Neuron (in vitro differentiated cells): ENCODE measurements around the gene C1QTNF1.
A peak's percentile ranks its signal among the peaks of the same experiment; 100 is the strongest.

Experiments
- H2AFZ ChIP-seq: one replicate; pipeline ENCODE4 v1.6.1; 2013; ENCODE audit warnings: low read depth, mild to moderate bottlenecking, inconsistent platforms, low read length, moderate library complexity
- H3K27me3 ChIP-seq: one replicate; pipeline ENCODE4 v1.6.1; 2013; ENCODE audit warnings: low read length; ENCODE audit not compliant: insufficient read depth
- H3K36me3 ChIP-seq: one replicate; pipeline ENCODE4 v1.6.1; 2013; ENCODE audit warnings: low read length; ENCODE audit not compliant: insufficient read depth
- H3K4me1 ChIP-seq: one replicate; pipeline ENCODE4 v1.6.1; 2013; ENCODE audit warnings: low read length; ENCODE audit not compliant: insufficient read depth
- H3K4me3 ChIP-seq: 2 replicates; pipeline ENCODE4 v1.5.1; 2013; ENCODE audit warnings: mild to moderate bottlenecking, low read length, moderate library complexity
- H3K9me3 ChIP-seq: one replicate; pipeline ENCODE4 v1.6.1; 2013; ENCODE audit warnings: low read length

C1QTNF1 gene, protein sequence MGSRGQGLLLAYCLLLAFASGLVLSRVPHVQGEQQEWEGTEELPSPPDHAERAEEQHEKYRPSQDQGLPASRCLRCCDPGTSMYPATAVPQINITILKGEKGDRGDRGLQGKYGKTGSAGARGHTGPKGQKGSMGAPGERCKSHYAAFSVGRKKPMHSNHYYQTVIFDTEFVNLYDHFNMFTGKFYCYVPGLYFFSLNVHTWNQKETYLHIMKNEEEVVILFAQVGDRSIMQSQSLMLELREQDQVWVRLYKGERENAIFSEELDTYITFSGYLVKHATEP

DNA sequence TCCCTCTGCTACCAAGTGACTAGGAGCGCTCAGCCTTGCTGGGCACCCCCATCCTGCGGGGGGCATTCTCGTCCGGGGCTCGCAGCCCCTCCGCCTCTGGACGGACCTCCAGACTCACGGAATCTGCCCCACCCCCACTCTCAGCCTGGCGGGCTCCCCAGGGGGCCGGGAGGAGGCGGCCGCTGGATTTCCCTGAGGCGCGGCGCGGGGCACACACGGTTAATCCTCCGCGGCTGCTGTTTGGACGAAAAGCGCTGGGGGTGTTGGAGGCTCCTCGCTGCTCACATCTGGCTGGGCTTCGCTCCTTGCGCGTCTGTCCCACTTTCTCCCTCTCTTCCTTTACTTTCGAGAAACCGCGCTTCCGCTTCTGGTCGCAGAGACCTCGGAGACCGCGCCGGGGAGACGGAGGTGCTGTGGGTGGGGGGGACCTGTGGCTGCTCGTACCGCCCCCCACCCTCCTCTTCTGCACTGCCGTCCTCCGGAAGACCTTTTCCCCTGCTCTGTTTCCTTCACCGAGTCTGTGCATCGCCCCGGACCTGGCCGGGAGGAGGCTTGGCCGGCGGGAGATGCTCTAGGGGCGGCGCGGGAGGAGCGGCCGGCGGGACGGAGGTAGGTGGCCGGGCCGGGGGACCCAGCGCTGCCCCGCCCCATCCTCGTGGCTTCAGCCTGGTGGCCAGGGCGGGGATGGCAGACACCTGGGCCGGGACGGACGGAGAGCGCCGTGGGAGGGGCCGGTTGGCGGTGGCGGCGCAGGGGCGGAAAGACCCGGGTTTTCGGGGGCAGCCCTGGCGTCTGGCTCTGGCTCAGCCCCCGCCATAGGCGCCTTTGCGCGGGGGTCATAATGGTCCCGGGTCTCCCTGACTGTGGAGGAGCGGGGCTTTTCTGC, at the start of gene C1QTNF1:
TSS of gene C1QTNF1 (plus strand) at position 284 of the 886 bp plus-strand sequence. CDS start 19,800 bp downstream, outside the sequence.
- Histone ChIP-seq H2AFZ (peak within 1 kb of the TSS; percentile 80), H3K36me3 (no peaks in the 10 kb centered on the region), H3K4me1 (peaks cover 9% of the 10 kb centered on the region), H3K4me3 (peak within 1 kb of the TSS; percentile 47), H3K27me3 (peaks cover 88% of the 10 kb centered on the region), H3K9me3 (peaks cover 2% of the 10 kb centered on the region)

GRCh38 chr17:78974635-78975591, 49.1 kb upstream of the C1QTNF1 start:
- H3K27me3 ChIP-seq: no peaks in the 10 kb centered on the region
- no peak overlapping the region for H3K4me3 ChIP-seq
- peaks cover 23% of the 10 kb centered on the region for H3K4me1 ChIP-seq
- no peaks in the 10 kb centered on the region for H3K36me3 ChIP-seq
- H3K9me3 ChIP-seq: no peaks in the 10 kb centered on the region
- no peak overlapping the region for H2AFZ ChIP-seq

DNA sequence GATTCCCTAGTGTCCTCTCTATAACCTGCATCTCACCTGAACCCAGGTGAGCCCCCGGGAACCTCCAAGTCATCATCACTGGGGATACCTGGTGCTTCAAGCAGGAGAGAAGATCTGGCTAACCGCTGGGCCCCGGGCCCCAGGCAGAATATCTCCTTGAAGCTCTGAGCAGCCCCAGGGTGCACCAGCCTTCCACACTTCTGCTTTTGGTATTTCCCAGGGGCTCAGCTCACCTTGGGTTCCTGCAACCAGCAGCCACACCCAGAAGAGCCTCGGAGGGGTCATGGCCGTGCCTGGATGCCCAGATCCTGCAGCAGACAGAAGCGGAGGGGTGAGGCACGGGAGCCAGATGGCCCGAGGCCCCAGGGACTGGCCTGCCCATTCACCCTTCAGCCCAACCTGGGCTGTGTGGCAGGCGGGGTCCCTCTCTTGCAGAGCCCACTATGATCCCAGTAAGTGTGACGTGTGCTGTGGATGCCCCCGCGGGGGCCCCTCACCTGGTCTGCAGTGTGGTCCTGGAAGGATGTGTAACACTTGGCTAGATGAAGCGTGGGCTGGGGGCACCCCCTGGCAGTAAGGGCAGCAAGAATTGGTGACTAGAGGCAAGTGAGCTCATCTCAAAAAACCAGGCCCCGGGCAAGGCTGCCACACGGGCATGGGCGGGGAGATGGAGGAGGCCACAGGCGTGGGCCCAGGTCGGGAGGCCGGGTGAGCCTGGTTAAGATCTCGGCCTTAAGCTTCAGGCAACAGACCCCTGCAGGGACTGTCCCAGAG, 46.9 kb upstream of the C1QTNF1 start:
- H3K4me3 ChIP-seq: no peak overlapping the region
- H3K36me3 ChIP-seq: no peaks in the 10 kb centered on the region
- H3K4me1 ChIP-seq: peaks cover 31% of the 10 kb centered on the region
- H3K9me3 ChIP-seq: no peaks in the 10 kb centered on the region
- H3K27me3 ChIP-seq: no peaks in the 10 kb centered on the region
- no peak overlapping the region for H2AFZ ChIP-seq

- no peak overlapping the region for H3K4me3 ChIP-seq
- H3K9me3 ChIP-seq: no peaks in the 10 kb centered on the region
- no peak overlapping the region for H2AFZ ChIP-seq
- no peaks in the 10 kb centered on the region for H3K36me3 ChIP-seq
- H3K27me3 ChIP-seq: no peaks in the 10 kb centered on the region
- peaks cover 31% of the 10 kb centered on the region for H3K4me1 ChIP-seq
Measured at GRCh38 chr17:78977681-78977943, 46.4 kb upstream of the C1QTNF1 start.

GRCh38 chr17:78977997-78978973, 45.7 kb upstream of the C1QTNF1 start:
- Histone ChIP-seq H3K27me3 (no peaks in the 10 kb centered on the region), H3K4me3 (no peak overlapping the region), H2AFZ (no peak overlapping the region), H3K9me3 (no peaks in the 10 kb centered on the region), H3K36me3 (no peaks in the 10 kb centered on the region), H3K4me1 (peaks cover 30% of the 10 kb centered on the region)

DNA sequence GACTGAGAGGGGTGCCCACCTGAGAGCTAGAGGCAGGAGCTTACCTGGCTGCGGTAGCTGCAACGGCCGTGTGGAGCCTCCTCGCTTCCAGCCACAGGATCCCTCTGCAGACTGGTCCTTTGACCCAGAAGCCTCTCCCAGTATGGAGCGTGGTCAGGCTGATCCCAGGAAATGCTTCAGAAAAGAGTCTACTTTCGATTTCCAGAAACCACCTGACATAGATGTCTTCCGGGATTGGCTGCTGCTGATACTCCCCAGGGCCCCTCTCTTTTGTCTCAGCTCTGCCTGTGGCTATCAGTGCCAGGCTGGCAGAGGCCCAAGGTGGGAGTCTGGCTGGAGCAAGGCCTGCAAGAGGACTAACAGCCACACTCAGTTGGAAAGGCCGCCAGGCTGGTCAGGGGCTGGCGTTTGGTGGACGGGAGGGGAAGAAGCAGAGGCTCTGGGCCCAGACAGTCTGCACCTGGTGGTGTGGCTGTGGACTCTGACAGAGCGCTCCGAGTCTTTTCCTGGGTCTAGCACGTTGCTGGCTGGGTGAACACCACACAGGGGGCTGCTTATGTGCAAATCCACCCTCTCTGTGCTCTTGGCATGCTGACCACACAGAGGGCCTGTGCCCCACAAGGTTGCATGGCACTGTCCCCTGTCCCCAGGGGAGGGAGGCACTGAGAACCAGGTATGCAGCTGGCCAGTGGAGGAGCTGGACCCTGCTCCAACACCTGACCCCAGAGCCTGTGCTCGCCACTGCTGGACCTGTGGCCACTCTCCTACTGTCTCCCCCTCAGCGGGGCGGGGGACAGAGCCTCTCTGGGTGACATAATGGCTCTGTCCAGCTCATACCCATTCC, 44.0 kb upstream of the C1QTNF1 start, which contains the start of gene LGALS3BP:
TSS of gene LGALS3BP (minus strand) at position 144 of the 844 bp plus-strand sequence. CDS start 2,732 bp downstream, outside the sequence.
- Histone ChIP-seq H3K4me3 (peak within 1 kb of the TSS; percentile 30), H3K27me3 (no peaks in the 10 kb centered on the region), H3K4me1 (peaks cover 24% of the 10 kb centered on the region), H3K36me3 (no peaks in the 10 kb centered on the region), H3K9me3 (no peaks in the 10 kb centered on the region), H2AFZ (peak within 1 kb of the TSS; percentile 8)

- H3K27me3 ChIP-seq: no peaks in the 10 kb centered on the region
- H3K36me3 ChIP-seq: no peaks in the 10 kb centered on the region
- H3K4me1 ChIP-seq: peaks cover 21% of the 10 kb centered on the region
- no peak overlapping the region for H3K4me3 ChIP-seq
- H2AFZ ChIP-seq: no peak overlapping the region
- no peaks in the 10 kb centered on the region for H3K9me3 ChIP-seq
Measured at GRCh38 chr17:78980624-78980972, 43.4 kb upstream of the C1QTNF1 start.

DNA sequence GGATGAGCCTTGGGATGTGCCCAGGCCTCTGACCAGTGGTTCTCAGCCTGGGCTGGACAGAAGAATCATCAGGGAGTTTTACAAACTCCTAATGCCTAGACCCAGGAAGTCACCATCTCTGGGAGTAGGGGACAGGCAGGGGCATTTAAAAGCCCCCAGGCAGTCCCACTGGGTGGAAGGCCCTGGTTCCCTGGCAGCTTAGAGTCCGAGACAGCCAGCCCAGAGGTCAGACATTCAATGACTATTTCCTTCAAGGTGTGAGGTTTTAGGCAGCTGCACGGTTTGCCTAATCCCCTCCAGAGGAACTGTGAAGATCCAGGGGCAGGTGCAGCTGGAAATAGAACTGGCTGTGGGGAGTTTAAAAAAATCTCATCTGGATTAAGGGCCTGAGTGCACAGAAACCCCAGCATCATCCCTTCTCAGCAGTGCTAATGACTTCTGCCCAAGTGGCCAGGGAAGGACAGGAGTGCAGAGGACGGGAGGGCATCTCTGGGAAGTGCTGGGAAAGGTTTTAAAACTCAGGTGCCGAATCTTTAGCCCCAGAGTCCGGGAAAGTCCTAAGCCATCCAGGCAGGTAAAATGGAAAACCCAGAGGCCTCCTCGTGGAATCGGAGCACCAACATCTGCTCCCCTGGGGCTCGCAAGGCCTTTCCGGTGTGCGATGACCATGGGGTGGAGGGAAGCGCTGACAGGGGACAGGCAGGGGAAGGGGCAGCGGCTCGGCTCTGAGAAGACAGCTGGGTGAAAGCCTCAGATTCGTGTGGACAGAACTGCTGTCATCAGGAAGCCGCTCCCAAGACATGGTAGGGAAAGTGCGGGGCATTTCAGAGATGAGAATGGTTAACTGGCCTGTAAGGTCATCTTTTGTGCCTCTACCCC, 42.7 kb upstream of the C1QTNF1 start:
- Histone ChIP-seq H2AFZ (no peak overlapping the region), H3K9me3 (no peaks in the 10 kb centered on the region), H3K4me3 (no peak overlapping the region)

DNA sequence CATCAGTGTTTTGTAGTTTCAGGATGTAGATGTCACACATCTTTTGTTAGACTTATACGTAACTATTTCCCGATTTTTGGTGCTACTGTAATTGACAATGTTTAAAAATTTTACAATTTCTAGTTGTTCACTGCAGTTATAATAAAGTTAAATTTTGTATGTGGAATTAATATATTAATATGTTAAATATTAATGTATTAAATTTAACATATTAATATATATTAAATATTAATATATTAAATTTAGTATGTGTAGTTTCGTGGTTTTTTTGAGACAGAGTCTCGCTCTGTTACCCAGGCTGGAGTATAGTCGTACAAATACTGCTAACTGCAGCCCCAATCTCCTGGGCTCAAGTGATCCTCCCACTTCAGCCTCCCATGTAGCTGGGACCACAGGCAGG, 38.6 kb upstream of the C1QTNF1 start:
- Histone ChIP-seq H3K36me3 (peaks cover 3% of the 10 kb centered on the region), H3K4me1 (peaks cover 12% of the 10 kb centered on the region), H2AFZ (no peak overlapping the region), H3K9me3 (peaks cover 1% of the 10 kb centered on the region), H3K4me3 (no peak overlapping the region), H3K27me3 (no peaks in the 10 kb centered on the region)

More for the DNA sequence above, 42.7 kb upstream of the C1QTNF1 start:
- Histone ChIP-seq H3K36me3 (no peaks in the 10 kb centered on the region), H3K27me3 (no peaks in the 10 kb centered on the region), H3K4me1 (peaks cover 21% of the 10 kb centered on the region)

DNA sequence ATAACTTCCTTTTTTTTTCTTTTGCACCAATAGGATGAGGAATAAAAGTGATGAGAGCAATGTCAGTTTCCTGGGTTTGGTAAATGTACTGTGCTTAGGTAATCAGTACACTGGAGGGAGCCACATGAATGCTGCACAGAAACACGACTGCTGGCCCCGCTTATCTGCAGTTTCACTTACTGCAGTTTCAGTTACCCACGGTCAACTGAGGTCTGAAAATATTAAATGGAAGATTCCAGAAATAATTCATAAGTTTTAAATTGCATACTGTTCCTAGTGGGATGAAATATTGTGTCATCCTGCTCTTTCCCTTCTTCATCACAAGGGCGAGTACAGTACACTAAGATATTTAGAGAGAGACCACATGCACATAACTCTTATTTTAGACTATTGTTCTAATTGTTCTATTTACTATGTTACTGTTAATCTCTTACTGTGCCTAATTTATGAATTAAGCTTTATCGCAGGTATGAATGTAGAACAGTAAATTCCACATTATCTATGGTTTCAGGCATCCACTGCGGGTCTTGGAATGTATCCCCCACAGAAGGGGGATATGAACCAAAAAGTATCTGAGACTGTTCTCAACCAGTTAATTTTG, 37.8 kb upstream of the C1QTNF1 start:
- Histone ChIP-seq H3K27me3 (no peaks in the 10 kb centered on the region), H3K4me1 (peaks cover 9% of the 10 kb centered on the region), H2AFZ (no peak overlapping the region), H3K4me3 (no peak overlapping the region), H3K36me3 (peaks cover 9% of the 10 kb centered on the region), H3K9me3 (peaks cover 3% of the 10 kb centered on the region)
